ENCODE results near the gene EMP2.

DNA sequence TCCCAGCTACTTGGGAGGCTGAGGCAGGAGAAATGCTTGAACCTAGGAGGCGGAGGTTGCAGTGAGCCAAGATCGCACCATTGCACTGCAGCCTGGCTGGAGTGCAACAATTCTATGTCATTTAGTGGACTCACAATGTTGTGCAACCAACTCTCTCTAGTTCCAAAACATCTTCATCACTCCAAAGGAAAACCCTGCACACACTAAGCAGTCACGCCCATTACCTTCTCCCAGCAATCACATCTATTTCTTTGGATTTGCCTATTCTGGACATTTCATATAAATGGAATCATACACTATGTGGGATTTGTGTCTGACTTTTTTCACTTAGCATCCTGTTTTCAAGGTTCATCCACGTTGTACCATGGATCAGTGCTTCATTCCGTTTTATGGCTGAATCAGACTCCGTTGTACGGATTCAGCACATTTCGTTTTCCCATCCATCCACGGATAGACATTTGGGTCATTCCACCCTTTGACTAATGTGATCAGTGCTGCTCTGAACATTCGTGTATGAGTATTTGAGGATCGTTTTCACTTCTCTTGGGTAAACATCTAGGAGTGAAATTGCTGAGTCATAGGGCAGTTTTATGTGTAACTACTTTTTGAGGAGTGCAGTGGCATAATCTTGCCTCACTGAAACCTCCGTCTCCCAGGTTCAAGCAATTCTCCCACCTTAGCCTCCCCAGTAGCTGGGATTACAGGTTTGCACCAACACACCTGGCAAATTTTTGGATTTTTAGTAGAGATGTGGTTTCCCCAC is 45.4 kb upstream of the EMP2 start:
- TF ChIP-seq, protein P1, sequence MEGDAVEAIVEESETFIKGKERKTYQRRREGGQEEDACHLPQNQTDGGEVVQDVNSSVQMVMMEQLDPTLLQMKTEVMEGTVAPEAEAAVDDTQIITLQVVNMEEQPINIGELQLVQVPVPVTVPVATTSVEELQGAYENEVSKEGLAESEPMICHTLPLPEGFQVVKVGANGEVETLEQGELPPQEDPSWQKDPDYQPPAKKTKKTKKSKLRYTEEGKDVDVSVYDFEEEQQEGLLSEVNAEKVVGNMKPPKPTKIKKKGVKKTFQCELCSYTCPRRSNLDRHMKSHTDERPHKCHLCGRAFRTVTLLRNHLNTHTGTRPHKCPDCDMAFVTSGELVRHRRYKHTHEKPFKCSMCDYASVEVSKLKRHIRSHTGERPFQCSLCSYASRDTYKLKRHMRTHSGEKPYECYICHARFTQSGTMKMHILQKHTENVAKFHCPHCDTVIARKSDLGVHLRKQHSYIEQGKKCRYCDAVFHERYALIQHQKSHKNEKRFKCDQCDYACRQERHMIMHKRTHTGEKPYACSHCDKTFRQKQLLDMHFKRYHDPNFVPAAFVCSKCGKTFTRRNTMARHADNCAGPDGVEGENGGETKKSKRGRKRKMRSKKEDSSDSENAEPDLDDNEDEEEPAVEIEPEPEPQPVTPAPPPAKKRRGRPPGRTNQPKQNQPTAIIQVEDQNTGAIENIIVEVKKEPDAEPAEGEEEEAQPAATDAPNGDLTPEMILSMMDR (conservative IDR thresholded peaks at IDR 0.05 in 1 of 2, IDR thresholded peaks at IDR 0.05 in 1 of 2; ENCODE audit: extremely low read depth in 1 of 2, insufficient read depth in 1 of 2, low read depth in 1 of 2, low read length in 2 of 2) = no peak
- TF ChIP-seq EZH2 (IDR thresholded peaks at IDR 0.05; ENCODE audit: borderline replicate concordance, low read length) = no peak

Measured in mammary epithelial cell (primary cell).